PC-9 (cell line): ENCODE results near the gene CACNG5.

Source experiments
- CTCF ChIP-seq: fragments of 200-600 bp; sonication (generic); conservative IDR thresholded peaks from 2 replicates; pipeline ENCODE4 v1.6.1; 2017; ENCODE audit warnings: mixed run types, antibody characterized with exemption, mild to moderate bottlenecking, moderate library complexity
- EZH2 ChIP-seq: fragments of 200-600 bp; sonication (generic); IDR thresholded peaks from 2 replicates; pipeline ENCODE4 v1.8.0; 2017; ENCODE audit warnings: antibody characterized with exemption, low read depth

- TF ChIP-seq CTCF = no peak
- no peak for TF ChIP-seq EZH2
Measured at GRCh38 chr17:66805567-66805966, 29.4 kb upstream of the CACNG5 start.
